Testis (tissue), 3 donors: ENCODE measurements around the gene AR. TPM values are rescaled to one million over a fixed set of nuclear protein-coding genes. Genes with fewer than 3 reads are reported as not detected.

Experiments used
- DNase-seq: peaks from one replicate; pipeline ENCODE4 v3.0.0-alpha.2; 2019
- H3K27ac ChIP-seq, 2 donors: fragments of 200-600 bp; sonication (generic); one replicate each; pipeline ENCODE4 v1.5.1; 2019
- H3K27me3 ChIP-seq: fragments of 200-600 bp; sonication (generic); one replicate; pipeline ENCODE4 v1.5.1; 2019
- H3K36me3 ChIP-seq: fragments of 200-600 bp; sonication (generic); one replicate; pipeline ENCODE4 v1.5.1; 2017; ENCODE audit warnings: low read depth; ENCODE audit errors: missing control alignments
- H3K4me1 ChIP-seq: fragments of 200-600 bp; sonication (generic); one replicate; pipeline ENCODE4 v1.5.1; 2019
- H3K4me3 ChIP-seq, 2 donors: fragments of 200-600 bp; sonication (generic); one replicate each; pipeline ENCODE4 v1.5.1; 2017 to 2019
- H3K9me3 ChIP-seq: fragments of 200-600 bp; sonication (generic); one replicate; pipeline ENCODE4 v1.5.1; 2017
- CTCF ChIP-seq, 3 experiments: fragments of 450-650 bp in 2 of 3; fragments of 200-600 bp in 1 of 3; sonication (generic) in 1 of 3; IDR thresholded peaks; one replicate each; pipeline ENCODE4 v1.5.1; 2016 to 2019; ENCODE audit warnings: antibody characterized with exemption in 3 of 3, mild to moderate bottlenecking in 2 of 3, moderate library complexity in 1 of 3
- POLR2A ChIP-seq: fragments of 450-650 bp; IDR thresholded peaks from one replicate; pipeline ENCODE4 v1.6.1; 2017; ENCODE audit warnings: antibody characterized with exemption, mild to moderate bottlenecking, moderate library complexity
- WGBS, 2 donors: methylation state at CpG; one replicate each; pipeline ENCODE4 v1.1.5; 2018; 5-methylcytosine and 5-hydroxymethylcytosine counted together
- intact Hi-C: fragments of 100-400 bp; cut with DNase I; formaldehyde crosslinking; loops from one replicate; pipeline ENCODE4 v1.15.1; 2023; ENCODE audit warnings: low total_unique reads
- polyA plus RNA-seq: library from polyadenylated mRNA; stranded (reverse); fragments of 350-450 nt; fragmentation: Illumina TruSeq; extraction: RNeasy Lipid Tissue Mini Kit (QIAGEN cat#74804); gene quantifications from one replicate; pipeline ENCODE4 v1.2.3, GENCODE V29; 2014; ENCODE audit warnings: low read depth, low replicate concordance; ENCODE audit not compliant: insufficient read depth
- total RNA-seq, 2 donors: library from RNA; depleted of rRNA; stranded (reverse); fragments of >200 nt; gene quantifications; one replicate each; pipeline ENCODE4 v1.2.3, GENCODE V29; 2016

Gene AR
- total and polyA plus RNA-seq, 3 donors from 2014 or later = 12.0 to 52.3 (median 34.3) TPM

- no peak overlapping the region for H3K27ac ChIP-seq
- no peaks in the 10 kb centered on the region for H3K27me3 ChIP-seq
- H3K4me1 ChIP-seq = peaks cover 10% of the 10 kb centered on the region
- no peak for TF ChIP-seq CTCF (IDR thresholded peaks at IDR 0.05)
- TF ChIP-seq POLR2A = no peak
- no peak overlapping the region for H3K4me3 ChIP-seq
- DNase-seq = no peak
- no peaks in the 10 kb centered on the region for H3K36me3 ChIP-seq
- intact Hi-C loops = no loop called here
- H3K9me3 ChIP-seq = no peaks in the 10 kb centered on the region
These were observed 233.3 kb downstream of the AR start for GRCh38 chrX:67777148-67777547.

GRCh38 chrX:67779099-67779498, 235.3 kb downstream of the AR start:
- Histone ChIP-seq H3K4me1 (peaks cover 10% of the 10 kb centered on the region), H3K4me3 (no peak overlapping the region), H3K27ac (no peak overlapping the region), H3K27me3 (no peaks in the 10 kb centered on the region), H3K36me3 (no peaks in the 10 kb centered on the region), H3K9me3 (no peaks in the 10 kb centered on the region)
- intact Hi-C loops = no loop called here
- 69 to 90% methylated on average over 3 of the region's 3 CpGs for WGBS, 2 donors
- DNase-seq = no peak
- TF ChIP-seq CTCF (IDR thresholded peaks at IDR 0.05) (no peak), POLR2A (no peak)
